ENCODE data around the gene C1orf53.

- no peak for TF ChIP-seq EP300 (IDR thresholded peaks at IDR 0.05)
- TF ChIP-seq, protein P1, sequence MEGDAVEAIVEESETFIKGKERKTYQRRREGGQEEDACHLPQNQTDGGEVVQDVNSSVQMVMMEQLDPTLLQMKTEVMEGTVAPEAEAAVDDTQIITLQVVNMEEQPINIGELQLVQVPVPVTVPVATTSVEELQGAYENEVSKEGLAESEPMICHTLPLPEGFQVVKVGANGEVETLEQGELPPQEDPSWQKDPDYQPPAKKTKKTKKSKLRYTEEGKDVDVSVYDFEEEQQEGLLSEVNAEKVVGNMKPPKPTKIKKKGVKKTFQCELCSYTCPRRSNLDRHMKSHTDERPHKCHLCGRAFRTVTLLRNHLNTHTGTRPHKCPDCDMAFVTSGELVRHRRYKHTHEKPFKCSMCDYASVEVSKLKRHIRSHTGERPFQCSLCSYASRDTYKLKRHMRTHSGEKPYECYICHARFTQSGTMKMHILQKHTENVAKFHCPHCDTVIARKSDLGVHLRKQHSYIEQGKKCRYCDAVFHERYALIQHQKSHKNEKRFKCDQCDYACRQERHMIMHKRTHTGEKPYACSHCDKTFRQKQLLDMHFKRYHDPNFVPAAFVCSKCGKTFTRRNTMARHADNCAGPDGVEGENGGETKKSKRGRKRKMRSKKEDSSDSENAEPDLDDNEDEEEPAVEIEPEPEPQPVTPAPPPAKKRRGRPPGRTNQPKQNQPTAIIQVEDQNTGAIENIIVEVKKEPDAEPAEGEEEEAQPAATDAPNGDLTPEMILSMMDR (IDR thresholded peaks at IDR 0.05) = no peak
- no peak for TF ChIP-seq POLR2A (IDR thresholded peaks at IDR 0.05)
- no peak for TF ChIP-seq POLR2AphosphoS5 (IDR thresholded peaks at IDR 0.05)
These were observed 35.5 kb downstream of the C1orf53 start for GRCh38 chr1:197937892-197938291.

Data from upper lobe of left lung (tissue), 4 donors.